GM12872 (cell line): ENCODE measurements around the gene CYFIP1.

Source experiments
- TF ChIP-seq, protein P1 (sequence below): IDR thresholded peaks from 3 replicates; pipeline ENCODE4 v1.5.1; 2011; ENCODE audit warnings: low read depth, mild to moderate bottlenecking, low read length, moderate library complexity; ENCODE audit not compliant: insufficient read depth

CYFIP1 gene

DNA sequence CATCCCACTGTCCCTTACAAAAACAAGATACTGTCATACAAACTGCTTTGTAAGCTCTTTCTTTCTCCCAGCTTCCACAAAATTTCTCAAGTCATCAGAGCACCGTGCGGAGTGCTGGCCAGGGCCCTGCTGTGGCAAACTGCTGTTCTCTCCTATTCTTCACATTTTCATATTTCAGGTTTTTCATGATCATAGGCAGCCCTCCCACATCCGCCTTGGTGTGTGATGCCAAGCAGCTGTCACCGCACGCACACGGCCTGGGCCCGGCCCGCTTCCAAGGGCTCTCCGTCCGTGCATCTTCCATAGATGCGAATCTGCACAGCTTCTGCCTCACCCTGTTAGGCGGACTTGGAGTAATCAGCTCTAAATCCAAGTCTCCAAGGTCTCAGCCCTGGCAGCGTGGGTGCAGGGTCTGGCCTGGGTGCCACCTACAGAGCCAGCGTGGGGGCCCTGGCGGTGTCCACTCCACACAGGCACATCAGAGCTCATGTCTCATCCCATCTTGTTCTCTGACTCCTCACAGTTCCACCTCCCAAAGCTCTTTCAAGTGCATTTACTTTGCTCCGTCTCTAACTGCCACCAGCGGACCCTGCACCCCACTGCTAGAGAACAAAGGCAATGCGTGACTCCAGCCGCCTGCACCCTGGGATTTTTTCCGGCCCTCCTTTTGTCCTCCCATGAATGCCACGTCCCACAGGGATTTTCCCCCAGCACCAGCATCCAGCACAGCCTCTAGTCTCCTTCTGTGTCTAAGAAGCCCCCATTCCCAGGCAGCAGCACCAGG, 27.2 kb downstream of the CYFIP1 start:
- TF ChIP-seq, protein P1, sequence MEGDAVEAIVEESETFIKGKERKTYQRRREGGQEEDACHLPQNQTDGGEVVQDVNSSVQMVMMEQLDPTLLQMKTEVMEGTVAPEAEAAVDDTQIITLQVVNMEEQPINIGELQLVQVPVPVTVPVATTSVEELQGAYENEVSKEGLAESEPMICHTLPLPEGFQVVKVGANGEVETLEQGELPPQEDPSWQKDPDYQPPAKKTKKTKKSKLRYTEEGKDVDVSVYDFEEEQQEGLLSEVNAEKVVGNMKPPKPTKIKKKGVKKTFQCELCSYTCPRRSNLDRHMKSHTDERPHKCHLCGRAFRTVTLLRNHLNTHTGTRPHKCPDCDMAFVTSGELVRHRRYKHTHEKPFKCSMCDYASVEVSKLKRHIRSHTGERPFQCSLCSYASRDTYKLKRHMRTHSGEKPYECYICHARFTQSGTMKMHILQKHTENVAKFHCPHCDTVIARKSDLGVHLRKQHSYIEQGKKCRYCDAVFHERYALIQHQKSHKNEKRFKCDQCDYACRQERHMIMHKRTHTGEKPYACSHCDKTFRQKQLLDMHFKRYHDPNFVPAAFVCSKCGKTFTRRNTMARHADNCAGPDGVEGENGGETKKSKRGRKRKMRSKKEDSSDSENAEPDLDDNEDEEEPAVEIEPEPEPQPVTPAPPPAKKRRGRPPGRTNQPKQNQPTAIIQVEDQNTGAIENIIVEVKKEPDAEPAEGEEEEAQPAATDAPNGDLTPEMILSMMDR, result no peak

DNA sequence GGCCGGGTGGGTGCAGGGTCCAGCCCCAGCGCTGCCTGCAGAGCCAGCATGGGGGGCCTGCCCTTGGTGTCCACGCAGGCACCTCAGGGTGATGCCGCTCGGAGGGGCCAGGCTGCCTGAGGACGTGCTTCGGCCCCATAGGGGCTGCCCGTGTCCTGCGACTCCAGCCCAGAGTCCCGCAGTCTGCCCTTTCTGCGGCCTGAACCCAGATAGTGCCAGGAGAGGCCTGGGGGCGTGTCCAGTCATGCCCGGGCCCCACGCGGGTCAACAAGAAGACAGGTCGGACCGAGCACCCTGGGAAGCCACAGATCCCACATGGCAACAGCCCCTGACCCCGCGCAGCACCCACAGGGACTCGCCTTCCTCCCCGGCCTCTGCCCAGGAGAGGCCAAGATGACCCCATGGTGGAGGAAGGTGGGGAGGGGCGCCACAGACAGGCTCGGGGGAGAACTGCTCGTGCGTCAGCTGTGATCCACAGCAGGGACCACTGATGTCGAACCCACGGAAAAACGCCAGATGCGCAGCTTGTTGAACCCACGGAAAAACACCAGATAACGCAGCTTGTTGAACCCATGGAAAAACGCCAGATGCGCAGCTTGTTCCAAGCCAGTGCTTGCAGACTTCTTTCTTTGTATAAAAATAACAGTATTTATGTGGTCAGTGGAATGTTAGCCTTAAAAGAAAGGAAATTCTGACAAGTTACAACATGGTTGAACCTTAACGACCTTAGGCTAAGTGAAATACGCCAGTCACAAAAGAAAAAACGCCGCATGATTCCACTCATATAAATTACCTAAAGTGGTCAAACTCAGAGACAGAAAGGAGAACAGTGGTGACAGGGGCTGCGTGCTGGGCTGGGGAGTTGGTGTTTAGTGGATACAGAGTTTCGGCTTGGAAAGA, 28.5 kb downstream of the CYFIP1 start:
- TF ChIP-seq, protein P1, result no peak

DNA sequence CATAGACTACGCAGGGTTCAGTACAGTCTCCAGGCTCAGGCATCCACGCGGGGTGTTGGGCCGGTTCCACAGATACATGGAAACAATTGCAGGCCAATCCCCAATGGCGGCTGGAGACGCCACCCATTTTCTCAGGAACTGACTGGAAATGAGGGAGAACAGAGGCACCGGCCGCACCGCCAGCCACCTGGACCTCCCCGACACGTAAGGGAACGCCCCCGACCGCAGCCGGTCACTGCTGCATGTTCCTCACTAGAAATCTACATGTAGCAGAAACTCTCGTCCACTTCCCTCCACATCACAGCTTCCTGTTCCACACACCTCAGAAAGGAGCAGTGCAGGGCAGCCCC, 29.2 kb downstream of the CYFIP1 start:
- TF ChIP-seq, protein P1, result no peak

DNA sequence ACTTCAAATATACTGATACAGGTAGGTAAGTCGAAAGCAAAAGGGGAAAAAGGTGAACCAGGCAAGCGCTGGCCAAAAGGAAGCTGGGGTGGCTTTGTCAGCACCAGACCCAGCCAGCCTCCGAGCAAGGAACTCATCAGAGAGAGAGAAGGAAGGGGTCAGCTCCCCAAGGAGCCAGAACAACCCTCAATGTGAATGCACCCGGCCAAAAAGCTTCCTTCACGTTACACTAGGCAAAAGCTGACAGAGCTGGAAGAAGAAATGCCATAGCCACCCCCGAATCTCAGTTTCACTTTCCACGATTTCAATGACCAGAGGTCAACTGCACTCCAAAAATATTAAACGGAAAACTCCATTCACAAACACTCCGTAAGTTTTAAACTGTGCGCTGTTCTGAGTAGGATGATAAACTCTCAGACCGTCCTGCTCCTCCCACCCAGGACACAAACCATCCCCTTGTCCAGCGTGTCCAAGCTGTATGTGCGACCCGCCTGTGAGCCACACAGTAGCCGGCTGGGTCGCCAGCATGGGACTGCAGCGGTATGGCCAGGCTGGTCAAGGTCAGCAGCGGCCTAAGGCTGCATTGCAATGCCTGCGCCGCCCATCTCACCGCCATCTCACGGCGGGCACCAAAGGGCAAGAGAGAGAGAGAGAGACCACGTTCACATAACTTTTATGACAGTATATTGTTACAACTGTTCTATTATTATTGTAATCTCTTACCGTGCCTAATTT, 29.7 kb downstream of the CYFIP1 start:
- TF ChIP-seq, protein P1, result no peak

DNA sequence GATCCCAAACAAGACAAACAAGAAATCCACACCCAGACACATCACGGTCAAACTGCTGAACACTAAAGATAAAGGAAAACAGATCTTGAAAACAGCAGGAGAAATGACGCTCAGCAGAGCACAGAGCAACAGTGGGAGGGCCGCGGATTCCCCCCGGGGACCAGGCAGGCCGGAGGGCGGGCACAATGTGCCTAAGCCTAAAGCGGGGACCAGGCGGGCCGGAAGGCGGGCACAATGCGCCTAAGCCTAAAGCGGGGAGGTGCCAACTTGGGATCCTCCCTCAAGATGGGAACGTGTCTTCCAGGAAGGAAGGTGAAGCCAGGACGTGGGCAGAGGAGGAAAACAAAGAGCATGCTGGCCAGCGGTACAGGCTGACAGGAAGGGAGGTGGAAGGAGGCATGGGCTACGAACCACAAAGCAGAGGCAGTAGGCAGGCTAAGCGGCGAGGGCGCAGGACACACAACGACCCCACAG, 31.1 kb downstream of the CYFIP1 start:
- TF ChIP-seq, protein P1, result no peak

DNA sequence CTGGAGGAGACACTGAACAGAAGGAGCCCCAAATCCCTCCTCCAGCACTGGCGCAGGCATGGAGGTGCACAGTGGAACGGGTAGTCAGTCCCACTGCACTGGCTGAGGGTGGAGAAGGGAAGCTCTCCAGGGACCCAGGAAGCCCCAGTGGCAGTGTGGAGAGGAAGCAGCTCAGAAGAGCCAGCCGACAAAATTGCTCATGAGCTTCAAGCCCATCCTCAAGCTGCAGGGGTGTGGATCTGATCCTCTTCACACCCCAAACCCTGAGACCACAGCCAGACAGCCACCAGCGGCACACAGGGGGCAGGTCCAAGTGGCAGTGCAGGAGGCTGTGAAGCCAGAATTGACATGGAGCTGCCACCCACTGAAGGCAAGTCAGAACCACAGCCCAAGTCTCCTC, 32.1 kb downstream of the CYFIP1 start:
- TF ChIP-seq, protein P1, result no peak
